HG02885 (cell line): ENCODE results near the gene NUP62.
"Not testable (repeated sequence)": the region's sequence is repeated elsewhere in the genome, so short reads cannot be mapped to it uniquely, and the experiment has no call there.

Source experiments
- ATAC-seq: cut with Tn5 transposase; IDR thresholded peaks from one replicate; pipeline ENCODE4 v1.9.1; 2021; ENCODE audit warnings: mild to moderate bottlenecking; ENCODE audit not compliant: unreplicated experiment, poor library complexity

Gene NUP62

GRCh38 chr19:49929121-49929610, at the start of gene NUP62, which contains the start of gene ATF5:
TSS of gene NUP62 (minus strand) at chr19:49929504. CDS start at chr19:49909807, 19,697 bp downstream.
TSS of gene ATF5 (plus strand) at chr19:49929205. CDS start at chr19:49930851, 1,646 bp downstream.
- ATAC-seq: peak; percentile 46

- no peak for ATAC-seq
Observed at GRCh38 chr19:49978324-49978723, 49.0 kb upstream of the NUP62 start.

- ATAC-seq: no peak
Observed at GRCh38 chr19:49977881-49978280, 48.6 kb upstream of the NUP62 start.

- ATAC-seq: no peak
Observed at GRCh38 chr19:49977076-49977475, 47.8 kb upstream of the NUP62 start.

- no peak for ATAC-seq
Observed at GRCh38 chr19:49976496-49976895, 47.2 kb upstream of the NUP62 start.

- no peak for ATAC-seq
Observed at GRCh38 chr19:49975051-49975450, 45.7 kb upstream of the NUP62 start.

GRCh38 chr19:49973987-49974386, 44.7 kb upstream of the NUP62 start:
- no peak for ATAC-seq

- no peak for ATAC-seq
Observed at GRCh38 chr19:49972841-49973240, 43.5 kb upstream of the NUP62 start.

- no peak for ATAC-seq
Observed at GRCh38 chr19:49971991-49972411, 42.7 kb upstream of the NUP62 start.

- not testable (repeated sequence) for ATAC-seq
Observed at GRCh38 chr19:49969355-49969754, 40.1 kb upstream of the NUP62 start.

GRCh38 chr19:49968279-49968922, 39.1 kb upstream of the NUP62 start:
- no peak for ATAC-seq

- not testable (repeated sequence) for ATAC-seq
Observed at GRCh38 chr19:49960980-49961379, 31.7 kb upstream of the NUP62 start, which contains the start of gene SIGLEC11. TSS of gene SIGLEC11 (minus strand) at chr19:49961172. CDS start at chr19:49961081, 91 bp downstream.

- ATAC-seq: not testable (repeated sequence)
Observed at GRCh38 chr19:49959892-49960291, 30.6 kb upstream of the NUP62 start.

GRCh38 chr19:49958596-49958995, 29.3 kb upstream of the NUP62 start:
- not testable (repeated sequence) for ATAC-seq

GRCh38 chr19:49958144-49958543, 28.8 kb upstream of the NUP62 start:
- ATAC-seq: not testable (repeated sequence)

- ATAC-seq: no peak
Observed at GRCh38 chr19:49957262-49957915, 28.1 kb upstream of the NUP62 start.

- ATAC-seq: no peak
Observed at GRCh38 chr19:49956115-49956495, 26.8 kb upstream of the NUP62 start.

- ATAC-seq: no peak
Observed at GRCh38 chr19:49954933-49955332, 25.6 kb upstream of the NUP62 start.

- no peak for ATAC-seq
Observed at GRCh38 chr19:49954092-49954829, 25.0 kb upstream of the NUP62 start.

- ATAC-seq: no peak
Observed at GRCh38 chr19:49953416-49953815, 24.1 kb upstream of the NUP62 start.

- no peak for ATAC-seq
Observed at GRCh38 chr19:49952906-49953305, 23.6 kb upstream of the NUP62 start.
